RWPE1 (cell line): ENCODE data around the gene NRIP1.

Source experiments
- CTCF ChIA-PET: fragments of 350-600 bp; sonication (Branson Sonifier 250); formaldehyde crosslinking; extraction: SDS; loops from one replicate; lab custom pipeline; 2021; lab: Yijun Ruan, JAX
- POLR2A ChIA-PET: fragments of 400-600 bp; formaldehyde crosslinking; extraction: SDS; loops from one replicate; lab custom pipeline; 2020; ENCODE audit warnings: antibody characterized with exemption; ENCODE audit not compliant: low non-redundant PET; lab: Yijun Ruan, JAX
- DNase-seq: peaks from one replicate; pipeline ENCODE4 v3.0.0; 2012; ENCODE audit warnings: low spot score
- H3K27ac ChIP-seq: fragments of 450-650 bp; 2 replicates; pipeline ENCODE4 v1.5.1; 2017
- CTCF ChIP-seq: fragments of 450-650 bp; conservative IDR thresholded peaks from 2 replicates; pipeline ENCODE4 v1.5.1; 2017; ENCODE audit warnings: low read depth, mild to moderate bottlenecking

The NRIP1 gene

DNA sequence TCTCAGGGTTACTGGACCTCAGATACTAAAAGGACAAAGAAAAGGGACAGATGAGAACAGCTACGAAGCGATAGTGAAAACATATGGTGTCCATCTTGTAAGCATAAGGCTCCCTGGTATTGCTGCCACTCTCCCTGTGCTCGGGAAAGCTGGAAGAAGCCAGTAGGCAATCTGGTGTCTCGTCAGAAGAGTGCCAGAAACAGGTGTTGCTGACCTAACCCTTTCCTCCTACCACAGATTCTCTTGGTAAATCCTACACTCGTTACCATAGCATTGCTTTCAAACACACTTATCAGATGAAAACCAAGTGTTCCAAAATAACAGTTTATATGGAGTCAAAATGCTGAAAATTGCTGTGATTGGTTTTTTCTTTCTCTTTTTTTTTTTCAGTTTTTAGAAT lies 146.3 kb downstream of the NRIP1 start:
- no peak overlapping the region for H3K27ac ChIP-seq
- no peak for TF ChIP-seq CTCF
- DNase-seq: no peak
- ChIA-PET POLR2A (no interaction called here), CTCF (no interaction called here)

GRCh38 chr21:14917762-14918161 lies 147.0 kb downstream of the NRIP1 start:
- POLR2A ChIA-PET: no interaction called here
- no peak for TF ChIP-seq CTCF

GRCh38 chr21:14916676-14917141 lies 148.1 kb downstream of the NRIP1 start:
- TF ChIP-seq CTCF: no peak
- H3K27ac ChIP-seq: no peak overlapping the region
- no peak for DNase-seq
- ChIA-PET CTCF (no interaction called here), POLR2A (no interaction called here)

More at GRCh38 chr21:14917762-14918161, 147.0 kb downstream of the NRIP1 start:
- DNase-seq: no peak
- CTCF ChIA-PET: no interaction called here
- H3K27ac ChIP-seq: no peak overlapping the region

GRCh38 chr21:14913638-14914037 lies 151.2 kb downstream of the NRIP1 start:
- no peak for DNase-seq
- ChIA-PET CTCF (no interaction called here), POLR2A (no interaction called here)
- TF ChIP-seq CTCF: no peak
- H3K27ac ChIP-seq: no peak overlapping the region

DNA sequence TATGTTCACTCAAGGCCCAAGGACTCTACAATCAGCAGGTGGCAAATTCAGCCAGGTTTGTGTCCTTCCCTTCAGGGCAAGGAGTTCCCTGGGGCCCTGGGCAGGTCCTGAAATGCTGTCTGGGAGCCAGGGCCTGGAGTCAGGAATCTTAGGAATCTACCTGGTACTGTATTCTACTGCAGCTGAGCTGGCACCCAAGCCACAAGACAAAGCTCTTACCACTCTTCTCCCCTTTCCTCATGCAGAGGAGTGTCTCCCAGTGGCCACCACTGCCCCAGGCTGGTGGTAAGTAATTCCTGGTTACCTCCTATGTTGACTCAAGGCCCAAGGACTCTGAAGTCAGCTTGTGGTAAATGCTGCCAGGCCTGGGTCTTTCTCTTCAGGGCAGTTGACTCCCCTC lies 153.4 kb downstream of the NRIP1 start:
- TF ChIP-seq CTCF: no peak
- ChIA-PET CTCF (interaction anchor here (0.7 kb wide), 1 partner anchor 361 kb away, joined by 3 read pairs; no protein-coding TSS in a partner anchor), POLR2A (no interaction called here)
- no peak for DNase-seq
- no peak overlapping the region for H3K27ac ChIP-seq
